Measurements from ENCODE around the gene NCKAP5. TPM values are rescaled to one million over a fixed set of nuclear protein-coding genes. Genes with fewer than 3 reads are reported as not detected.

NCKAP5 gene
- total RNA-seq, 1 donor from 2014 or later = 2.7 TPM

DNA sequence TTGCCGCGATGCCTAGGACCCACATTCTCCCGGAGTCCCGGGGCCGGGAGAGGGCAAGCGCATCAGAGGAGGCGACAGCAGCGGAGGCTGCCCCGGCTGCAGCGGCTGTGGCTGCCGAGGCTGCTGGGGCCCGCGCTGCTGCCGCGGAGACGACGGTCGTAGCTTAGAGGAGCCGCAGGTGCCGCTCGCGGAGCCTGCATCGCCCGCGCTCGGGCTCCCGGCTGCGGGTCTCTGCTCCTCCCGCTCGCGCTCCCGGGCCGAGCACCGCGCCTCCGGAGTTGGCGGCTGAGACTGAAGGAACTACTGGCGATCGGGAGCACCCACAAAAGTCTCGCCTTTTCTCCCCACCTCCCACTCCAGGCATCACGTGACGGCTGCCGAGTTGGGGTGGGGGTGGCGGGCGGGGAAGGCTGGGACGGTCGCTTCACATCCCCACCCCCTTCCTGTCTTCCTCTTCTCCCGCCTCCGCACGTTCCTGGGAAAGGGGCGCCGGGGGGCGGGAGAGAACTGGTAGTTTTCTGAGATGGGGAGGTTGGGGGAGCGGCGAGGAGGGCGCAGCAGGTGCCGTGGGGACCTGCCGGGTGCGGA is 898.3 kb downstream of the NCKAP5 start, which contains the start of gene LYPD1:
Gene LYPD1, minus strand, starts transcription at position 298 of the 588 bp plus-strand sequence. Its CDS starts 273 bp downstream, at position 25.
- H3K27ac Mint-ChIP-seq (ENCODE audit: unreplicated experiment) = no peak within 1 kb of the TSS
- H3K9ac ChIP-seq (ENCODE audit: low read length) = peak within 1 kb of the TSS; percentile 74
- peak within 1 kb of the TSS; percentile 51 for H2AFZ ChIP-seq (ENCODE audit: low read depth, low read length)
- H3K4me3 Mint-ChIP-seq (ENCODE audit: unreplicated experiment) = peak within 1 kb of the TSS; percentile 91
- peaks cover 17% of the 10 kb centered on the region for H3K4me1 ChIP-seq (ENCODE audit: insufficient read depth, low read length)
- H4K20me1 ChIP-seq (ENCODE audit: insufficient read depth, low read length) = peaks cover 23% of the 10 kb centered on the region
- no peaks in the 10 kb centered on the region for H3K9me3 ChIP-seq (ENCODE audit: insufficient read depth, low read depth, low read length)
- H3K27ac ChIP-seq (ENCODE audit: low read depth, low read length) = peak within 1 kb of the TSS; percentile 68
- FAIRE-seq (no peak), DNase-seq (ENCODE audit: low read depth) (no peak)
- H3K4me3 ChIP-seq (ENCODE audit: insufficient read depth, low read depth, low read length) = peak within 1 kb of the TSS; percentile 70
- H3K4me2 ChIP-seq (ENCODE audit: low read length) = peak within 1 kb of the TSS; percentile 90
- H3K27me3 ChIP-seq (ENCODE audit: insufficient read depth, low read length) = no peaks in the 10 kb centered on the region
- no peaks in the 10 kb centered on the region for H3K36me3 Mint-ChIP-seq (ENCODE audit: low read depth, unreplicated experiment)
- no peaks in the 10 kb centered on the region for H3K27me3 Mint-ChIP-seq (ENCODE audit: low read depth, unreplicated experiment)
- H3K4me1 Mint-ChIP-seq (ENCODE audit: low read depth, unreplicated experiment) = peaks cover 28% of the 10 kb centered on the region
- H3K36me3 ChIP-seq (ENCODE audit: insufficient read depth, low read length) = peaks cover 10% of the 10 kb centered on the region
- H3K79me2 ChIP-seq (ENCODE audit: insufficient read depth, low read length) = peaks cover 52% of the 10 kb centered on the region
- H3K9me3 Mint-ChIP-seq (ENCODE audit: unreplicated experiment) = no peaks in the 10 kb centered on the region
- no peak for TF ChIP-seq EZH2 (IDR thresholded peaks at IDR 0.05; ENCODE audit: insufficient read depth, low read length)
- TF ChIP-seq, protein P1, sequence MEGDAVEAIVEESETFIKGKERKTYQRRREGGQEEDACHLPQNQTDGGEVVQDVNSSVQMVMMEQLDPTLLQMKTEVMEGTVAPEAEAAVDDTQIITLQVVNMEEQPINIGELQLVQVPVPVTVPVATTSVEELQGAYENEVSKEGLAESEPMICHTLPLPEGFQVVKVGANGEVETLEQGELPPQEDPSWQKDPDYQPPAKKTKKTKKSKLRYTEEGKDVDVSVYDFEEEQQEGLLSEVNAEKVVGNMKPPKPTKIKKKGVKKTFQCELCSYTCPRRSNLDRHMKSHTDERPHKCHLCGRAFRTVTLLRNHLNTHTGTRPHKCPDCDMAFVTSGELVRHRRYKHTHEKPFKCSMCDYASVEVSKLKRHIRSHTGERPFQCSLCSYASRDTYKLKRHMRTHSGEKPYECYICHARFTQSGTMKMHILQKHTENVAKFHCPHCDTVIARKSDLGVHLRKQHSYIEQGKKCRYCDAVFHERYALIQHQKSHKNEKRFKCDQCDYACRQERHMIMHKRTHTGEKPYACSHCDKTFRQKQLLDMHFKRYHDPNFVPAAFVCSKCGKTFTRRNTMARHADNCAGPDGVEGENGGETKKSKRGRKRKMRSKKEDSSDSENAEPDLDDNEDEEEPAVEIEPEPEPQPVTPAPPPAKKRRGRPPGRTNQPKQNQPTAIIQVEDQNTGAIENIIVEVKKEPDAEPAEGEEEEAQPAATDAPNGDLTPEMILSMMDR (IDR thresholded peaks at IDR 0.05; ENCODE audit: insufficient read depth, low read depth, low read length) = no peak

DNA sequence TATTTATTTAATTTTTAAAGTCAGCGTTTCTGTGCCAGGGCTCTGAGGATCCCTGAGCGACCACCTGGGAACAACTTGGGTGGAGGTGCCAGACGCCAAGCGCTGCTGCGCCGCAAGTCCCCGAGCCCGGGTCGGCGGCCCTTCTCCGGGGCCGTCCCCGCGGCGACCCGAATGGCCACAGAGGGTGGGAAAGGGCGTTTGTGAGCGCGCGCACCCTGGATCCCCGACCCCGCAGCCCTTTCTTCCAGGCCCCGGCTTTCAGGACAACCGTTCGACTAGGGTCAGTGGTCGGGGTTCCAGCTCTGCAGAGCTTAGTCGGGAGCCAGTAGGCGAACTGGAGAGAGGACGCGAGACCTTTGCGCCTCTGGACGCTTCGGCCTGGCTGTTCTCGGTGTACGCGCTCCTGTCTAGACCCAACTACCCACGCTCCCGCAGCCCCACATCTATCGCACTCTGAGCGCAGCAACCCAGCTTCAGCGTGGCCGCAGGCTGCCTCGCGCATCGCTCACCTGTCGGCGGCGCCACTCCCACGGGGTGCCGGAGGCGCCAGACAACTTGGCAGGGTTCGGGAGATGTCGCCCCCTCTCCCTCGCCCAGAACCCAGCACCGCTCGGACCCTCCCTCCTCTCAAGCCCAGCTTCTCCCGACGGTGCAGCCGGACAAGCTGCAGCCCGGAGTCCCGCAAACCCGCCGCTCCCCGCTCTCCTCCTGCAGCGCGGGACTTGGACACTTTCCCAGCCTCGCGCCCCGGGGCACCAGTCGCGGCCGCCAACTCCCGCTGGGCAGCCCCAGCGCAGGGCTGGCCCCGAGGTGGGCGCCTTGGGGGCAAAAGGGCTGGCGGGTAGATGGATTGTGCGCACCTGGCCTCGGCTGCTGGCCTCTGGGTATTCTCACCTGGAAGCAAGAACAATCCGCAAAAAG is 899.0 kb downstream of the NCKAP5 start:
- Histone ChIP-seq H3K79me2 (ENCODE audit: insufficient read depth, low read length) (peaks cover 56% of the 10 kb centered on the region), H3K27me3 (ENCODE audit: insufficient read depth, low read length) (no peaks in the 10 kb centered on the region), H3K4me2 (ENCODE audit: low read length) (peak overlapping the region; percentile 90), H3K4me1 (ENCODE audit: insufficient read depth, low read length) (peaks cover 17% of the 10 kb centered on the region), H3K4me3 (ENCODE audit: insufficient read depth, low read depth, low read length) (peak overlapping the region; percentile 70), H3K27ac (ENCODE audit: low read depth, low read length) (peak overlapping the region; percentile 15), H3K36me3 (ENCODE audit: insufficient read depth, low read length) (peaks cover 12% of the 10 kb centered on the region), H3K9ac (ENCODE audit: low read length) (peak overlapping the region; percentile 74), H3K9me3 (ENCODE audit: insufficient read depth, low read depth, low read length) (no peaks in the 10 kb centered on the region), H4K20me1 (ENCODE audit: insufficient read depth, low read length) (peaks cover 23% of the 10 kb centered on the region), H2AFZ (ENCODE audit: low read depth, low read length) (peak overlapping the region; percentile 51)
- no peak for DNase-seq (ENCODE audit: low read depth)
- no peak overlapping the region for H3K27ac Mint-ChIP-seq (ENCODE audit: unreplicated experiment)
- FAIRE-seq = no peak
- H3K4me1 Mint-ChIP-seq (ENCODE audit: low read depth, unreplicated experiment) = peaks cover 30% of the 10 kb centered on the region
- no peaks in the 10 kb centered on the region for H3K27me3 Mint-ChIP-seq (ENCODE audit: low read depth, unreplicated experiment)
- TF ChIP-seq, protein P1 (IDR thresholded peaks at IDR 0.05; ENCODE audit: insufficient read depth, low read depth, low read length) = no peak
- no peak for TF ChIP-seq EZH2 (IDR thresholded peaks at IDR 0.05; ENCODE audit: insufficient read depth, low read length)
- no peaks in the 10 kb centered on the region for H3K36me3 Mint-ChIP-seq (ENCODE audit: low read depth, unreplicated experiment)
- H3K4me3 Mint-ChIP-seq (ENCODE audit: unreplicated experiment) = peak overlapping the region; percentile 89
- no peaks in the 10 kb centered on the region for H3K9me3 Mint-ChIP-seq (ENCODE audit: unreplicated experiment)
